ENCODE measurements around the gene CRYGA.
A peak's percentile ranks its signal among the peaks of the same experiment; 100 is the strongest.
"Not testable (repeated sequence)": the region's sequence is repeated elsewhere in the genome, so short reads cannot be mapped to it uniquely, and the experiment has no call there.

Gene CRYGA

GRCh38 chr2:208112273-208112745, 51.1 kb downstream of the CRYGA start:
- H3K4me3 ChIP-seq (ENCODE audit: low read depth, low read length); H3K27me3 ChIP-seq (ENCODE audit: insufficient read depth, low read length); H3K14ac ChIP-seq (ENCODE audit: low read length); DNase-seq; H3K4ac ChIP-seq (ENCODE audit: low read depth, low read length); H3K36me3 ChIP-seq (ENCODE audit: control insufficient read depth in 1 of 2, insufficient read depth in 2 of 2, low read length in 2 of 2); H4K8ac ChIP-seq (ENCODE audit: low read depth, low read length); H2BK5ac ChIP-seq (ENCODE audit: low read depth, low read length, poor library complexity); H3K9me3 ChIP-seq (ENCODE audit: insufficient read depth, low read depth, low read length); H2AK5ac ChIP-seq (ENCODE audit: low read length); H3K9ac ChIP-seq (ENCODE audit: low read length); H3K27ac ChIP-seq (ENCODE audit: low read depth, low read length); H3K4me1 ChIP-seq (ENCODE audit: control insufficient read depth in 1 of 2, insufficient read depth in 2 of 2, low read length in 2 of 2); H3K18ac ChIP-seq (ENCODE audit: low read length); H2BK120ac ChIP-seq (ENCODE audit: insufficient read depth, low read length, poor library complexity); H3K79me2 ChIP-seq (ENCODE audit: control insufficient read depth, insufficient read depth, low read length, poor library complexity); H4K12ac ChIP-seq (ENCODE audit: low read depth, low read length); H3K23ac ChIP-seq (ENCODE audit: low read length); H3K79me1 ChIP-seq (ENCODE audit: low read length); H4K91ac ChIP-seq (ENCODE audit: low read depth, low read length); H2AFZ ChIP-seq (ENCODE audit: insufficient read depth, low read length, poor library complexity); H2BK12ac ChIP-seq (ENCODE audit: low read length): not testable (repeated sequence)
- no CpG with 5 or more reads among the region's 36 CpGs for WGBS (ENCODE audit: extremely low coverage, insufficient coverage, insufficient read length)
- H3K4me2 ChIP-seq (ENCODE audit: low read length) = peak overlapping the region; percentile 44
